Coronary artery (tissue), 2 donors: ENCODE measurements around the gene AFF2.

ENCODE experiments used
- DNase-seq: peaks from one replicate; pipeline ENCODE4 v3.0.0-alpha.2; 2017; ENCODE audit warnings: low spot score
- H3K27ac ChIP-seq, 2 donors: fragments of 200-600 bp; sonication (generic); one replicate each; pipeline ENCODE4 v1.5.1; 2016 to 2019
- H3K4me3 ChIP-seq: fragments of 200-600 bp; sonication (generic); 2 replicates; pipeline ENCODE4 v1.5.1; 2016; ENCODE audit warnings: mild to moderate bottlenecking, moderate library complexity
- CTCF ChIP-seq: fragments of 200-600 bp; sonication (generic); IDR thresholded peaks from one replicate; pipeline ENCODE4 v1.5.1; 2019; ENCODE audit warnings: antibody characterized with exemption

AFF2 gene

GRCh38 chrX:148811236-148811635 lies 310.8 kb downstream of the AFF2 start:
- H3K27ac ChIP-seq, result no peak overlapping the region
- DNase-seq, result no peak
- H3K4me3 ChIP-seq, result no peak overlapping the region
- TF ChIP-seq CTCF, result no peak

GRCh38 chrX:148813422-148813821 lies 313.0 kb downstream of the AFF2 start:
- DNase-seq, result no peak
- no peak overlapping the region for H3K4me3 ChIP-seq
- TF ChIP-seq CTCF, result no peak
- H3K27ac ChIP-seq, result no peak overlapping the region

DNA sequence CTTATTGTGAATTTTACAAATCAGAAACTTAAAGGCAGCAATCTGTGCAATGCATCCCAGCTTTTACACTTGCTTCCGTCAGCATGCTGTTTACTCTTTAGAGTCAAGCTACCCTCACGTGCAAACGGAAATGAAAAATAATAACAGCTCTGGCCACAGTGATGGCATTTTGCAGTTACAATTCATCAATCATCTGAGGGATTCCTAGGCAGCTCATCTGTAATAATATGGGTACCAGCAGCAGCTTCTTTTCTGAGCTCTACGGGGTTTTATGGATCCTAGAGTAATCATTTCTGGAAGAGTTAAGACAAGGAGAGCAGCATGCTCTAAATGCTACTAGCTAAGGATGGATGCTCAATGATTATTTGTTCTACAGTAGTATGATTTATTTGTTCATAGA lies 313.6 kb downstream of the AFF2 start:
- no peak for DNase-seq
- TF ChIP-seq CTCF, result no peak
- H3K27ac ChIP-seq, result no peak overlapping the region

GRCh38 chrX:148815218-148815961 lies 315.0 kb downstream of the AFF2 start:
- Histone ChIP-seq H3K4me3 (no peak overlapping the region), H3K27ac (no peak overlapping the region)
- no peak for TF ChIP-seq CTCF
- DNase-seq, result no peak

More for the DNA sequence above, 313.6 kb downstream of the AFF2 start:
- H3K4me3 ChIP-seq, result no peak overlapping the region

GRCh38 chrX:148823986-148824385 lies 323.6 kb downstream of the AFF2 start:
- TF ChIP-seq CTCF, result no peak
- no peak for DNase-seq

GRCh38 chrX:148825696-148826095 lies 325.3 kb downstream of the AFF2 start:
- DNase-seq, result no peak
- Histone ChIP-seq H3K27ac (no peak overlapping the region), H3K4me3 (no peak overlapping the region)
- TF ChIP-seq CTCF, result no peak

More at GRCh38 chrX:148823986-148824385, 323.6 kb downstream of the AFF2 start:
- Histone ChIP-seq H3K27ac (no peak overlapping the region), H3K4me3 (no peak overlapping the region)

- Histone ChIP-seq H3K27ac (no peak overlapping the region), H3K4me3 (no peak overlapping the region)
- DNase-seq, result no peak
- TF ChIP-seq CTCF, result no peak
These were observed 336.3 kb downstream of the AFF2 start for GRCh38 chrX:148836741-148837140.
